Choroid plexus epithelial cell (primary cell): ENCODE data around the gene SSH3.

Experiments used
- DNase-seq: peaks from one replicate; pipeline ENCODE4 v3.0.0-alpha.2; 2010; ENCODE audit warnings: low read depth
- H3K4me3 ChIP-seq: 2 replicates; pipeline ENCODE4 v1.5.1; 2011; ENCODE audit warnings: low read depth, mild to moderate bottlenecking, control low read depth, low read length, moderate library complexity
- CTCF ChIP-seq: conservative IDR thresholded peaks from 2 replicates; pipeline ENCODE4 v1.5.1; 2011; ENCODE audit warnings: low read depth, mild to moderate bottlenecking, control low read depth, inconsistent platforms, low read length, moderate library complexity

Gene SSH3

GRCh38 chr11:67282155-67282875 lies 21.0 kb upstream of the SSH3 start:
- no peak for DNase-seq
- TF ChIP-seq CTCF = no peak
- H3K4me3 ChIP-seq = no peak overlapping the region

DNA sequence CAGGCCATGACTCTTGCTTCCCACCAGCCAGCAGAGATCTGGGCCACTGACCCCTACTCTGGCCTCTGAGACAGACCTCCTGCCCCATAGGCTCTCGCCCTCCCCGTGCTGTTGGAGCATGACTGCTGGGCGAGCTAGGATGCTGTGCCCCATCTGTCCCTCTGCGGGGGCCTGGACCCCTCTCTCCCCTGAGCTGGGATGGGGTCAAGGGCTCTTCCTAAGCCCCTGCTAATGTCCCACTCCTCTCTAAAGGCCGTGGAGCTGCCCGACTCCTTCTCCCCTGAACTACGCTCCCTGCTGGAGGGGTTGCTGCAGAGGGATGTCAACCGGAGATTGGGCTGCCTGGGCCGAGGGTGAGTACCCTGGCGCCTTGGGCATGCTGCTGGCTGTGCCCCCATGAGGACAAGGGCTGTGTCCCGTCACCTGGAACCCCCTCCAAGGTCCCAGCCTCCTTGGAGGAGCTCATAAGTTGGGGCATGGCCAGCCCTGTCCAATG lies 20.4 kb upstream of the SSH3 start:
- no peak overlapping the region for H3K4me3 ChIP-seq
- no peak for TF ChIP-seq CTCF
- no peak for DNase-seq

DNA sequence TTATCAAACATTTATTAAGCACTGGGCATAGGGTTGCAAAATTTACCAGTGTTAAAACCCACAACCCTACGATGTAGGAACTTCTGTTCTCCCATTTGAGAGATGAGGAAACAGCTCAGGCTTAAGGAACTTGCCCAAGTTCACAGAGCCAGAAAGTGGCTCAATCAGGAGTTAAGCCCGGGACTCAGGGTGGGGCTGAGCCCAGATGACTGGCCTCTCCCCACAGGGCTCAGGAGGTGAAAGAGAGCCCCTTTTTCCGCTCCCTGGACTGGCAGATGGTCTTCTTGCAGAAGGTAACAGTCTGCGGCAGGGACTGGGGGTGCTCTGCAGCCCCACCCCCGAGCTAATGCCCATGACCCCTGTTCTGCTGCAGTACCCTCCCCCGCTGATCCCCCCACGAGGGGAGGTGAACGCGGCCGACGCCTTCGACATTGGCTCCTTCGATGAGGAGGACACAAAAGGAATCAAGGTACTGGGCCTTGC lies 19.8 kb upstream of the SSH3 start:
- DNase-seq = no peak
- TF ChIP-seq CTCF = no peak
- no peak overlapping the region for H3K4me3 ChIP-seq

DNA sequence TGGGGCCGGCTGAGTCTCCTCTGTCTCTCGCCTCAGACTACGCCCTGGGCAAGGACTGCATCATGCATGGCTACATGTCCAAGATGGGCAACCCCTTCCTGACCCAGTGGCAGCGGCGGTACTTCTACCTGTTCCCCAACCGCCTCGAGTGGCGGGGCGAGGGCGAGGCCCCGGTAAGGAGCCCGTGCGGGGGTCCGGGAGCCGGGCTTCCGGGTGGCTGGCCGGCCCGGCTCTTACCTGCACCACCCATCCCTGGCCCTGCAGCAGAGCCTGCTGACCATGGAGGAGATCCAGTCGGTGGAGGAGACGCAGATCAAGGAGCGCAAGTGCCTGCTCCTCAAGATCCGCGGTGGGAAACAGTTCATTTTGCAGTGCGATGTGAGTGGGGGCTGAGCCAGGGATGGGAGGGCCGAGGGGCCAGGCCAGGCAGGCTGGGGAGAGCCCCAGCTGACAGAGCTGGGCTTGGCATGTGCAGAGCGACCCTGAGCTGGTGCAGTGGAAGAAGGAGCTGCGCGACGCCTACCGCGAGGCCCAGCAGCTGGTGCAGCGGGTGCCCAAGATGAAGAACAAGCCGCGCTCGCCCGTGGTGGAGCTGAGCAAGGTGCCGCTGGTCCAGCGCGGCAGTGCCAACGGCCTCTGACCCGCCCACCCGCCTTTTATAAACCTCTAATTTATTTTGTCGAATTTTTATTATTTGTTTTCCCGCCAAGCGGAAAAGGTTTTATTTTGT lies 18.4 kb upstream of the SSH3 start:
- DNase-seq = no peak
- H3K4me3 ChIP-seq = no peak overlapping the region
- TF ChIP-seq CTCF = no peak

- TF ChIP-seq CTCF = no peak
- no peak for DNase-seq
- H3K4me3 ChIP-seq = no peak overlapping the region
Observed at GRCh38 chr11:67285541-67286498, 17.5 kb upstream of the SSH3 start.

GRCh38 chr11:67286621-67287333 lies 16.6 kb upstream of the SSH3 start:
- TF ChIP-seq CTCF = peak; percentile 23
- DNase-seq = peak; percentile 62
- H3K4me3 ChIP-seq = no peak overlapping the region
